Measurements from ENCODE around the gene TRIP4. TPM values are rescaled to one million over a fixed set of nuclear protein-coding genes. Genes with fewer than 3 reads are reported as not detected.
"Not testable (repeated sequence)": the region's sequence is repeated elsewhere in the genome, so short reads cannot be mapped to it uniquely, and the experiment has no call there.

Gene TRIP4
- total RNA-seq, 1 donor from 2014 or later = 11.9 TPM

- no peak for ATAC-seq
- no peak for DNase-seq
- intact Hi-C loops (cut with micrococcal nuclease) = no loop called here
Observed at GRCh38 chr15:64379216-64379960, 8.2 kb upstream of the TRIP4 start.

GRCh38 chr15:64380130-64380870 lies 7.3 kb upstream of the TRIP4 start:
- intact Hi-C loops (cut with micrococcal nuclease); ATAC-seq; DNase-seq: not testable (repeated sequence)

- ATAC-seq (peak; percentile 100), DNase-seq (peak; percentile 96)
- intact Hi-C loops (cut with micrococcal nuclease) = no loop called here
Observed at GRCh38 chr15:64381000-64381751, 6.5 kb upstream of the TRIP4 start, which contains the start of gene PCLAF. Gene PCLAF, minus strand, starts transcription at chr15:64381441. Its CDS starts 70 bp downstream, at chr15:64381371.

GRCh38 chr15:64383760-64384159 lies 3.9 kb upstream of the TRIP4 start:
- no peak for ATAC-seq
- intact Hi-C loops (cut with micrococcal nuclease) = no loop called here

GRCh38 chr15:64386291-64386690 lies 1.3 kb upstream of the TRIP4 start:
- DNase-seq (no peak), ATAC-seq (no peak)
- intact Hi-C loops (cut with micrococcal nuclease) = no loop called here

More at GRCh38 chr15:64383760-64384159, 3.9 kb upstream of the TRIP4 start:
- no peak for DNase-seq

- ATAC-seq = no peak
- DNase-seq = no peak
- intact Hi-C loops (cut with micrococcal nuclease) = no loop called here
Observed at GRCh38 chr15:64389036-64389435, 1.4 kb downstream of the TRIP4 start.

- DNase-seq; ATAC-seq; intact Hi-C loops (cut with micrococcal nuclease): not testable (repeated sequence)
Observed at GRCh38 chr15:64392471-64392870, 4.8 kb downstream of the TRIP4 start.

GRCh38 chr15:64396789-64397188 lies 9.2 kb downstream of the TRIP4 start:
- no peak for DNase-seq
- intact Hi-C loops (cut with micrococcal nuclease) = no loop called here
- no peak for ATAC-seq

- DNase-seq = no peak
- intact Hi-C loops (cut with micrococcal nuclease) = no loop called here
- peak; percentile 61 for ATAC-seq
Observed at GRCh38 chr15:64398575-64398974, 10.9 kb downstream of the TRIP4 start.

GRCh38 chr15:64400583-64400982 lies 12.9 kb downstream of the TRIP4 start:
- intact Hi-C loops (cut with micrococcal nuclease) = no loop called here
- ATAC-seq (no peak), DNase-seq (no peak)

GRCh38 chr15:64412216-64412615 lies 24.6 kb downstream of the TRIP4 start:
- intact Hi-C loops (cut with micrococcal nuclease) = no loop called here
- DNase-seq (no peak), ATAC-seq (no peak)

GRCh38 chr15:64422697-64423096 lies 35.1 kb downstream of the TRIP4 start:
- intact Hi-C loops (cut with micrococcal nuclease) = no loop called here
- DNase-seq (no peak), ATAC-seq (no peak)

- no peak for DNase-seq
- no peak for ATAC-seq
- intact Hi-C loops (cut with micrococcal nuclease) = no loop called here
Observed at GRCh38 chr15:64423970-64424369, 36.3 kb downstream of the TRIP4 start.

GRCh38 chr15:64425221-64425620 lies 37.6 kb downstream of the TRIP4 start:
- DNase-seq (no peak), ATAC-seq (no peak)
- intact Hi-C loops (cut with micrococcal nuclease) = no loop called here

- no peak for ATAC-seq
- intact Hi-C loops (cut with micrococcal nuclease) = no loop called here
- no peak for DNase-seq
Observed at GRCh38 chr15:64426845-64427465, 39.3 kb downstream of the TRIP4 start.

- ATAC-seq (no peak), DNase-seq (no peak)
- intact Hi-C loops (cut with micrococcal nuclease) = no loop called here
Observed at GRCh38 chr15:64429448-64429847, 41.8 kb downstream of the TRIP4 start.

GRCh38 chr15:64430000-64430735 lies 42.5 kb downstream of the TRIP4 start:
- no peak for DNase-seq

GRCh38 chr15:64437982-64438381 lies 50.3 kb downstream of the TRIP4 start:
- intact Hi-C loops (cut with micrococcal nuclease) = no loop called here
- DNase-seq = no peak
- no peak for ATAC-seq

More at GRCh38 chr15:64430000-64430735, 42.5 kb downstream of the TRIP4 start:
- intact Hi-C loops (cut with micrococcal nuclease) = no loop called here
- peak; percentile 89 for ATAC-seq
